SHP77 (cell line): ENCODE results near the gene HIC1.
A peak's percentile ranks its signal among the peaks of the same experiment; 100 is the strongest.

Experiments used
- DNase-seq, 2 experiments: peaks; one replicate each; lab custom pipeline; 2025; lab: John Stamatoyannopoulos, UW

Gene HIC1

DNA sequence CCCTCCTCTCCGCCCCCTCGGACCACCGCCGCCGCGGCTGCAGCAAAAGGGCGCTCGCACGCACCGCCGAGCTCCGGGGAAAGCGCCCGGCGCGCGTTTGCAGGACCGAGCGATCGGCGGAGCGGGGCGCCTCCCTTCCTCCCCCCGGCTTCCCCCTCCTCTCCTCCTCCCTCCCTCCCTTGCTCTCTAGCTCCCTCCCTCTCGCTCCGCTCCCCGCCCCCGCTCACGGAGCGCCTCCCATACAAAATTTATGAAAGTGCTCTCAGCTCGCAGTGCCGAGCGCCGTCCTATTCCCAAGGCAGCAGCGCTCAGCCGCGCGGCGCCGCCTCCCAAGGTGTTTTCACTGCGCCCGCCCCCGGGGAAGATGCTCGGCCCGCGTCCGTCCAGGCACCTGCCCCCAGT lies 29.7 kb upstream of the HIC1 start, which contains the start of gene RTN4RL1:
RTN4RL1 (minus strand) TSS at position 115 of the 402 bp plus-strand sequence. CDS start 469 bp downstream, outside the sequence.
- DNase-seq, result peak; percentile 44 to 63

DNA sequence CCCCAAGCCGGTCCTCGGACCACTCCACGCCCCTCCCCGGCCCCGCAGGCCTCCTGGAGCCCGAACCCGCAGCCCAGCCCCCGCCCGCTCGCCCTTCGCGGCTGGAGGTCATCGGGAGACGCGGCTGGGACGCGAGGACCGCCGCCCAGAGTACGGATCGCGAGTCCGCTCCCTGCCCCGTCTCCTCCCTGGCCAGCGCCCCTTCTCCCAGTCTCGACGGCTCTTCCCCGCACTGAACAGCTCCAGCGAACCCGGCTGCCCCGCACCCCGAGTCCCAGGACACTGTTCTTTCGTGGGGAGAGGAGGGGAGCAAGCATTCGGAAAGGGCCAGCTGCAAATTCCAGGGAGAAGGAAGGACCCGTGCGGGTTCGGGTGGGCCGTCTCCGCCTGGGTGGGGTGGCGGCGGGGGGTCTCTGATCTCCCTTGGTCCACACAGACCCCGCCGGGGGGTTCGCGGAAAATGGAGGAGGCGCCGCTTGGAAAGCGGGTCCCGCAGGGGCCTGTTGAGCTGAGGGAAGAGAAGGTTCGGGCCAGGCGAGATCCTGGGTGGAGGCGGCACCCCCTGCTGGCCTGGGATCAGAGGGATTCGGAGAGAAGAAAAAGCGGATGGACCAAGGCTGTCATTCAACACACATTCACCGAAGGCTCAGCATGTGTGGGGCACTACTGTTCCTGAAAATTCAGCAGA lies 29.1 kb upstream of the HIC1 start:
- DNase-seq, result peak; percentile 83 to 88

DNA sequence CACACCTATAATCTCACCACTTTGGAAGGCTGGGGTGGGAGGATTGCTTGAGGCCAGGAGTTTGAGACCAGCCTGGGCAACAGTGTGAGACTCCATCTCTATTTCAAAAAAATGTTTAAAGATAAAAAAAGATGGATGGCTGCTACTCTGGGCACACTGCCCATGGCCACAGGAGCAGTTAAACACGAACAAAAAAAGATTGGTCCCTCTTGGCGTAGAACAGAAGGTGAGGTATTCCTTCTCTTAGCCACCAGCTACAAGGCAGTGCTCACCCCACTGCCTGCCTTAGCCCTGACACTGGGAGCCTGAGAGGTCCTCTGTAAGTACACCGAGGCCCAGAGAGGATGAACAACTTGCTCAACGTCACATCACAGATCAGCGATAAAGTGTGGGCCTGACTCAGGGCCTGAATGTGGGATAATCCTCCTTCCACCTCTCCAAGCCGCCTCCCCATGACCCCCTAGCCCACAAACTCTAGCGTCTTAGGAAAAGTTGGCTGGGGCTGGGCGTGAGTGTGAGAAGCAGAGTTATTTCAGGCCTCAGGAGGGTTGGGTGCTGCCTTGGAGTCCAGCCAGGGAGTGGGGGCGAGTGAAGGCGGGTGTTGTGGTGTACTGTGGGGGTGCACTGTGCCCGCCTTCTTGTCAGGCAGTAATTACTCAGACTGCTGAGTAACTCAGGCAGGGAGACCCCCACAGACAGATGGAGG lies 27.2 kb upstream of the HIC1 start:
- DNase-seq, result no peak

DNA sequence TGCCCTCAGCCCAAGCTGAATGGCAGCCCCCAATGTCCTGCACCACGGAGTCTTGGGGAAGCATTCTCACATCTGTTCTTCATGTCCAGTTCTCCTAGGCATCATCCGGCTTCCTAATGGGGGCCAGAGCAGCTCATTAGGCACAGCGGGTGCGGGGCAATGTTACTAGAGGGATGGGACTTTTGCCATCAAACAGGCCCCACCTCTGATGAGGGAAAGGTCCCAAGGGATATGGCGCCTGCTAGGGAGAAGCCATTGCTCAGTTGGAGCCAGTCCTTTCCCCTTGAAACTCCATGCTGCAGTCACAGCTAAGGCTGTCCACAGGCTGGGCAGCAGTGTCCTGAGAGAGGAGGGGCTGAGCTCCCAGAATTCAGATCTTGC lies 26.7 kb upstream of the HIC1 start:
- DNase-seq, result no peak

DNA sequence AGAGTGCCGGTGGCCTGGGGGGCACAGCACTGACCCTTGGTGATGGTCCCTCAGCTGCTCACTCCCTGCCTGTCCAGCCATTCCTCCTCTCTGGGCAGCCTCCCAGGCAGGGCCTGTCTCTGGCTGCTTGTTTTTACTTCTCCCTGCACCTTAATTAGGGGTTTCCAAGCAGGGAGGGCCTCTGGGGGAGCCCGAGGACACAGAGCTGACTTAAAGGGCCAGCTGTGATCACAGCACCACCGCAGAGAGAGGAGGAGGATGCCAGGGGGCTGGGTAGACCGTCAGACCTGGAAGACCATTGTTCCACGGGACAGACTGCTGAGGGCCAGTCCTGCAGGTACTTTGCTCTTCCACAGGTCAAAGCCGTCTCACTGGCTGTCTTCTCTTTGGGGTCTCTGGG lies 26.2 kb upstream of the HIC1 start:
- DNase-seq, result no peak

DNA sequence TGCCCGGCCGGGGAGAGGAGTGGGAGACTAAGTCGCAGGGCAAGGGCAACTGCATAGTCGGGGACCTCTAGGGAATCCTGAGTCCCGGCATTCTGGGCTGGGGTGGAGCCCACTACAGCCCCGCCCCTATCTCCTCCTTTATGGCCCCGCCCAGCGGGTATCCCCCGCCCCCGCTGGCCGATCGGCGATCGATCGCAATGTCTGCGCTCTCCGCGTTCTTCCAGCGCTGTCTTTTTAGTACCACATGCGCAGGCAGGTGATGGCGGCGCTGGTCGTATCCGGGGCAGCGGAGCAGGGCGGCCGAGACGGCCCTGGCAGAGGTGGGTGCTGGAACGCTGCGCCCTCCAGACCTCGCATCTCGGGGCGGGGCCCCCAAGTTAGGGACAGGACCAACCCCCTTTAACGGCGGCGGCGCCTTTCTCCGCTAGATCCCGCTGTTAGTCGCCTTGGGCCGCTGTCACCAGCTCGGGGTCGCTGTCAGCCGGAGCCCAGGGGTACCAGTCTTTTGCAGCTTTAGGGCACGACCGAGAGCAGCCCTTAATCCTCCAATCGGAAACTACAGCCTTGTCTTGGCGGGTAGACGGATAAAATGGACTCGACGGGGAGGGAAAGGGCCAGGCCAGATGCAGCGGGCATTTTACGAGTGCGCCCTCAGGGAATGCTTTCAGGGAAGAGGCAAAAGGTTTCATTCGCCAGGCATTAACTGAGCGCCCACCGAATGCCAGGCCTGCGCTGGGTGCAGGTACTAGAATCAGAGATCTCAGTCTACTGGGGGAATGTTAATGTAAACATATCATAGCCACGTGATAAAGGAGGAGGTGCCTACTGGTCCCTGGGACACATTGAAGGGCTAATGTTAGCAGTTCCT lies 24.8 kb upstream of the HIC1 start, which contains the start of gene DPH1:
DPH1 (plus strand) TSS at position 243 of the 868 bp plus-strand sequence; CDS start at position 260, 17 bp downstream.
- peak; percentile 91 to 94 for DNase-seq

DNA sequence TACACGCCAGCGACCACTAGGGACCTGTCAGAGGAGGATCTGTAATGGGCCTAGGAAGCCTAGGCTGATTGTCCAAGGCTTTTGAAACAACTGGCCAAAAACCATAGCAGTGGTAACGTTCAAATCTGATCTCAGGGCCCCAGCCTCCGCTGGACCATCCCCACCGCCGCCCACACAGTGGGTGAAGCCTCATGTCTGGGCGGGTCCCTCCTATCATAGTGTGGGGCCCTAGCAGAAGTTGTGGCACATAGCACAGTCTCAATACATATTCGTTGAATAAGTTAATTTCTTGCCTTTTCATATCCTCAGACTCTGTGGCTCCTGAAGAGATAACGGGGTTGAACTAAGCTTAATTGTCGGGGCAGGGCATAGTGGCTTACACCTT lies 24.1 kb upstream of the HIC1 start:
- DNase-seq, result no peak

DNA sequence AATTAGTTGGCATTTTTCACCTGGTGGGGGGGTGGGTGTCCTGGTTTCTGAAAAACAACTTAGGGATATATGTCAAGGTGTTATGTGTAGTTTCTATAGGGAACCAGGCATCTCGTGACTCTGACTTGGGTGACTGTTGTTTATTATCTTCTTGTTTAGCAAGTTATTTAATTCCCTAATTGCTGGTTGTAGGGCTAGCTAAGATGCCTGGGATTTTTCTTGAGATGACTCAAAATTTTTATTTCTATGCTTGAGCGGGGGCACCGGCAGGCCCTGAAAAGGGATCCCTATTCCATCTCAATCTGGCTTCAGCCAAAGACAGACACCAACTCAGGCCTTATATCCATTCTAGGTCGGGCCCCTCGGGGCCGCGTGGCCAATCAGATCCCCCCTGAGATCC lies 21.8 kb upstream of the HIC1 start:
- DNase-seq, result no peak

DNA sequence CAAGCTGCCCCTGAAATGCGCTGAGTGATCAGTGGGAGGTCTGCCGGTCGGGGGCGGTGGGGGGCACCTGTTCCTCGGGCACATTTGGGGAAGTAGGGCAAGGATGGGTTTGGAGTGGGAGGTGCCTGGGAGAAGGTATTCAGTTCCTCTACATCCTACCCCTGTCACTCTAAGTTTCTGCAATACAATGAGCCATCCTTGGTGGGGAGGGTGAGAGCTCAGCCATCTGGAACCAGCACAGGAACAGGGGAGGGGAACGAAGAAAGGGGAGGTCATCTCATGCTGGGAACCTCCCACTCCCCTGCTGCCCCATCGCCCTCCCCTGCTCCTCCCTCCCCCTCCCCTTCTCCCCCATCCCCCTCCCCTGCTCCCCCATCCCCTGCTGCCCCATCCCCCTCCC lies 20.7 kb upstream of the HIC1 start:
- DNase-seq, result no peak

DNA sequence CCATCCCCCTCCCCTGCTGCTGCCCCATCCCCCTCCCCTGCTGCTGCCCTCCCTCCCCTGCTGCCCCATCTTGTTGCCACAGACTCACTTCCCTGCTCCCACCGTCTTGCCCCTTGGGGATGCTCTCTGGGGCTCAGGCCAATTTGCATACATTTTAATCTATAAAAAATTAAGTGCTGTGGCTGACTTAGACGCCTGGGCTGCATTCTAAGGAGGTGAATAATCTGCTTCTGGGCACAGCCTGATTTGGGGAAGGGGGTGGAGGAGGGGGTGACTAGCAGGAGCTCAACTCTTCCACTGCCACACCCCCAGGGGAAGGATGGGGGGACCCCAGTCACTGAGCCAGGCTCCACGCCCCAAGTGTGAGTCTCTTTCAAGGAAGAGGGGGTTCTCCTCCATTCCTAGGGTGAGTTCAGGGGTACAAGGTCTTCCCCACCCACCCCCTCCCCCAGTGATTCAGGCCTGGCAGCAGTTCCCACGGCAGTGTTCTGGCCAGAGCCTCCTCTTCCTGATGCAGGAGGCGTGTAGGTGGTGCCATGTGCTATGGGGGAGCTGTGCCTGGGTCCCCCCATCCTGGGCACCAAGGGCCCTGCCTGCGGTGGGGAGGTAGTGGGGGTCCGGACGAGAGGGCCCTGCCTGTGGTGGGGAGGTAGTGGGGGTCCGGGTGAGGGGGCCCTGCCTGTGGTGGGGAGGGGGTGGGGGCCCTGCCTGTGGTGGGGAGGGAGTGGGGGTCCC lies 19.9 kb upstream of the HIC1 start:
- DNase-seq, result no peak

DNA sequence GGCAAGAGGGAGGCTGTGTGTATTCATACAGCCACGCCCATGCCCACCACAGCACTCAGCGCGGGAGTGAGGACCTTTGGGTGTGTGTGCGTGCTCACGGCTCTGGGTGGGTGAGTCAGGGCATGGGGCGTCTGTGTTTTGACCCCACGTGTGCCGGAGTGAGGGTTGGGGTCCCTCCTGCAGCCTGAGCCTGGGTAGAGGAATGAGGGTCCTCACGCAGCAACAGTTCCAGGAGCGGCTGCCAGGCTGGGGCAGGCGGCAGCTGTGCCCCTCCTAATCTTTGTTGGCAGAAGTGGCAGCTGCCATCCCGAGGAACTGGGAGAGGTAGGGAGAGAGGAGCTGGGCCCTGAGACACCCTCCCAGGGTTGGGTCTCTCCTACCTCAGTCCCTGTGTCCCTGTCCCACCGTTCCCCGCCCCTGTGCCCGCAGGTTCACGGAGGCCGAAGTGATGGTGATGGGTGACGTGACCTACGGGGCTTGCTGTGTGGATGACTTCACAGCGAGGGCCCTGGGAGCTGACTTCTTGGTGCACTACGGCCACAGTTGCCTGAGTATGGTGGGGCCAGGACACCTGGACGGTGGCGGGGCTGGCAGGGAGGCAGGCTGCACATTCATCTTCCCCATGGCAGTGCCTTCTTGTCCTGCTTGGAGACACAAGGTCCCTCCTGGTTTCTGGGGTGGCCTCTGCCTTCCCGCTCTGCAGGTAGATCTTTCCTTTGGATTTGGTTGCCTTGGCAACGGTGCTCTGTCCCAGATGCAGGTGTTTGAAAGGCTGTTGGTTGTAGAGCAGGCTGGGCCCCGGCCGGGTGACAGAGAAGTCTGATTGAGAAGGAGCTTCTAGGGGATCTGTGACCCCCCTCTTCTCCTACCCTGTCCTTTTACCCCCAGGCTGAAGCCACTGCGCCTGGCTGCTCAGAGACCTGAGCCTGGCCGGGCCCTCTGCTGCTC lies 19.1 kb upstream of the HIC1 start:
- no peak for DNase-seq

DNA sequence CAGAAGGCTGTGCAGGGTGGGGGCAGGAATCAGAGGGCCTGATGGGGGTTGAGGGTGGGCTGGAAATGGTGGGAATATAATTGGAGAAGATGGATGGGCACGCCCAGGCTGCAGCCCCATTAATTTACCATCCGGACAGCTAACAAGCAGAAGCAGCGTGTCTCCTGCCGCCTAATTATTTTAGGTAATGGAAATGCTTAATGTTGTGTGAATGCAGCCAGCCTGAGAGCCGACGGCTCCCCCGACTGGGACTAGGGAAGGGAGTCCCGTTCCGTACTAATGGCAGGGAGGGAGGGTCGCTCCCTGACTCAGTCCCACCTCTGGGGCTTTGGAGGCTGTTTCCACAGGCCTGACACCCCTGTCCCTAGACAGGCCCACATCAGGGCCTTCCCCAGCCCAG lies 17.7 kb upstream of the HIC1 start:
- no peak for DNase-seq

DNA sequence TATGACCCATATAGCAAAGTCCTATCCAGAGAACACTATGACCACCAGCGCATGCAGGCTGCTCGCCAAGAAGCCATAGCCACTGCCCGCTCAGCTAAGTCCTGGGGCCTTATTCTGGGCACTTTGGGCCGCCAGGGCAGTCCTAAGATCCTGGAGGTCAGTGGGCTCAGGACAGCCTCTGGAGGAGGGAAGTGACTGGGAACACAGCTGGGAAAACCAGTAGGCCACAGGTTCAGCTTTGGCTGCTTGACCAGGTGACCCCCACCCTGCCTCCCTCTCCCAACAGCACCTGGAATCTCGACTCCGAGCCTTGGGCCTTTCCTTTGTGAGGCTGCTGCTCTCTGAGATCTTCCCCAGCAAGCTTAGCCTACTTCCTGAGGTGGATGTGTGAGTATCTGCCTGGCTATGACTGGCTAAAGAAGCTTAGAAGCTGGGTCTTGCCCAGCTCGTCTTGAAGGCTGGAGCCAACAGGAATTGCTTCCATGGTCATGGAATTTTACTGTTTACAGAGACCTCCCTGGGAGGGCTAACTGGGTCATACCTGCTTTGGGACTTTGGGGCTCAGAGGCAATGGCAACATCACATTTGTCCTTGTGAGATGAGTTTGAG lies 14.6 kb upstream of the HIC1 start:
- no peak for DNase-seq

DNA sequence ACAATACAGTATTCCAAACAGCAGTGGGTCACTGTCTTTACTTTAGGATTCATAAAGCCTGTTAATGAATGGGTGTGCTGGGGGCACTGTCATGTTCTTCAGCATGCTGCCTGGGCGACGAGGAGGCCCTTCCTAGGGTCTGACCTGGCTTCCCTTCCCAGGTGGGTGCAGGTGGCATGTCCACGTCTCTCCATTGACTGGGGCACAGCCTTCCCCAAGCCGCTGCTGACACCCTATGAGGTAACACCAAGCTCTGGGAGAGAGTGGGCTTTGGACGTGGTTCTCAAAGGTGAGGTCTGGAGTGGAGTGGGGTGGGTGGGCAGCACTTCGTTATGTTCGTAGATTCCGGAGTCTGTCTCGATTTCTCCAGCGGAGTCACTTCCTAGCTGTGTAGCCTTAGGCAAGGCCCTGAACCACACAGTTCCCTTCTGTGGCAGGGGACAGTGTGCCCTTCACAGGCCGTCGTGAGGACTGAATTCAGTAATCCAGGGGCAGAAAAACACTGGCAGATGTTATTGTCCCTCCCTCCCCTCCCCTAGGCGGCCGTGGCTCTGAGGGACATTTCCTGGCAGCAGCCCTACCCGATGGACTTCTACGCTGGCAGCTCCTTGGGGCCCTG lies 13.9 kb upstream of the HIC1 start:
- DNase-seq, result peak; percentile 66

DNA sequence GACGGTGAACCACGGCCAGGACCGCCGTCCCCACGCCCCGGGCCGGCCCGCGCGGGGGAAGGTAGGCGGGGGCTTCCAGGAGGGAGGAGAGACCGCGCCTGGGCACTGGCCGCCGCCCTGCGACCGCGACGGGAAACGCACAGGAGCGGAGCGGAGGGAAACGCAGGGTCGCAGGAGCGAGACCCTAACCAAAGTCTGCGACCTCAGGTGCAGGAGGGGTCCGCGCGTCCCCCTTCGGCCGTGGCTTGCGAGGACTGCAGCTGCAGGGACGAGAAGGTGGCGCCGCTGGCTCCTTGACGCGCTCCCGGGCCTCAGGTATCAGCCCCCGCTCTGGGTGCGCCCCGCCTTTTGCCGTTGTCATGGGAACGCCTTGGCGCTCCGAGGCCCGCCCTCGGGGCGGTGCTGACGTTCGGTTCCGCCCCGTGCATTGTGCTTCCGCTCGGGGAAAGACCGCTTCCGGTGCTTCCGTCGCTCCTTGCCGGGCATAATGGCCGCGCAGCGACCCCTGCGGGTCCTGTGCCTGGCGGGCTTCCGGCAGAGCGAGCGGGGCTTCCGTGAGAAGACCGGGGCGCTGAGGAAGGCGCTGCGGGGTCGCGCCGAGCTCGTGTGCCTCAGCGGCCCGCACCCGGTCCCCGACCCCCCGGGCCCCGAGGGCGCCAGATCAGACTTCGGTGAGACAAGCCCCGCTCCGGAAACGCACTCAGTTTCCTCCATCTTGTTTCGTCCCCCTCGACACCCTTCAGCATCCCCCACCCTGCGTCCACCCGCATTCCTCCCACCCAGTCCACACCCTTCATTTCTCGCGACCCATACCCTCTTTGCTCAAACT lies 13.1 kb upstream of the HIC1 start, which contains the start of gene OVCA2:
OVCA2 (plus strand) TSS at position 462 of the 829 bp plus-strand sequence; CDS start at position 488, 26 bp downstream.
- DNase-seq, result peak; percentile 95 to 96

DNA sequence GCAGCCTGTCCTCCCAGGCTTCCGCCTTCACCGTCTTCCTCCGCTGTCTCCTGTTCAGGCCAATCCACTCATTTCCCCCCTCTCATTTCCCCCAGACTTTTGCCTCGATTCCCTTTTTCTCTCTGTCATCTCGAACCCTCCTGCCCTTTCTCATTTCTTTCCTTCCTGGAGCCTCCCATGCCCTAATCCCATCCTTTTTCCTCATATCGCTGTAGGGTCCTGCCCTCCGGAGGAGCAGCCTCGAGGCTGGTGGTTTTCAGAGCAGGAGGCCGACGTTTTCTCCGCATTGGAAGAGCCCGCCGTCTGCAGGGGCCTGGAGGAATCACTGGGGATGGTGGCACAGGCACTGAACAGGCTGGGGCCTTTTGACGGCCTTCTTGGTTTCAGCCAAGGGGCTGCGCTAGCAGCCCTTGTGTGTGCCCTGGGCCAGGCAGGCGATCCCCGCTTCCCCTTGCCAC lies 12.5 kb upstream of the HIC1 start:
- DNase-seq, result peak; percentile 49 to 61

DNA sequence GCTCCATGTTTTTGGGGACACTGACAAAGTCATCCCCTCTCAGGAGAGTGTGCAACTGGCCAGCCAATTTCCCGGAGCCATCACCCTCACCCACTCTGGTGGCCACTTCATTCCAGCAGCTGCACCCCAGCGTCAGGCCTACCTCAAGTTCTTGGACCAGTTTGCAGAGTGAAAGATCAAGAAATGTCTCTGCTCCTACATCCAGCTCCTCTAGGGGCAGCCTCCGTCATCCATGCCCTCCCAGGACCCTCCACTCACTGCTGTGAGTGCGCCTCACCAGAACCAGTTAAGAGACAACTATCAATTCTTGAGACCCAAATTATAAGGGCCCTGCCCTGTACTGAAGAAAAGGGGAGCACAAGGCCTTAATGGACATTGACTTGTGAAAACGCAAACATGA lies 12.0 kb upstream of the HIC1 start:
- DNase-seq, result no peak

DNA sequence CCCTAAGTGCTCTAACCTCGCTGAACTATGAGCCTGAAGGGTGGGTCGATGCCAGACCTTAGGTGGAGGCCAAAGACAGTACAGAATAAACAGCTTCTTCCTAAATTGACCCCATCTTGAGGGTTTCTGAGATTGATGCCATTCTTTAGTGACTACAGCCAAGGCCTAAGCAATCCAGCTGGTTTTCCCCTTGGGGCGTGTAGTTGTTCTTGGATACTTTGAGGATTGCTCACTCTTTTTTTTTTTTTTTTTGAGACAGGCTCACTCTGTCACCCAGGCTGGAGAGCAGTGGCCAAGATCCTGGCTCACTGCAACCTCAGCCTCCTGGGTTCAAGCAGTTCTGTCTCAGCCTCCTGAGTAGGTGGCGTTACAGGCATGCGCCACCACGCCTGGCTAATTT lies 11.1 kb upstream of the HIC1 start:
- no peak for DNase-seq
